Skeletal muscle tissue (tissue), 4 donors: ENCODE results near the gene SLC22A23. TPM values are rescaled to one million over a fixed set of nuclear protein-coding genes. Genes with fewer than 3 reads are reported as not detected.

ENCODE experiments used
- H3K27ac ChIP-seq: one replicate; pipeline ENCODE4 v1.7.0; 2013; ENCODE audit warnings: mild to moderate bottlenecking, low read depth, low read length, inconsistent platforms
- H3K27me3 ChIP-seq, 3 donors: one replicate each; pipeline ENCODE4 v1.7.0; 2013; ENCODE audit warnings: low read length in 3 of 3; ENCODE audit not compliant: control insufficient read depth in 3 of 3, insufficient read depth in 3 of 3
- H3K36me3 ChIP-seq, 3 donors: one replicate each; pipeline ENCODE4 v1.7.0; 2013; ENCODE audit warnings: low read length in 3 of 3; ENCODE audit not compliant: control insufficient read depth in 3 of 3, insufficient read depth in 3 of 3
- H3K4me1 ChIP-seq, 3 donors: one replicate each; pipeline ENCODE4 v1.7.0; 2013; ENCODE audit warnings: low read length in 3 of 3, mild to moderate bottlenecking in 3 of 3; ENCODE audit not compliant: control insufficient read depth in 3 of 3, insufficient read depth in 3 of 3
- H3K4me3 ChIP-seq, 3 donors: one replicate each; pipeline ENCODE4 v1.7.0; 2013; ENCODE audit warnings: low read length in 3 of 3
- H3K9ac ChIP-seq, 3 donors: one replicate each; pipeline ENCODE4 v1.7.0; 2013; ENCODE audit warnings: low read length in 3 of 3, mild to moderate bottlenecking in 3 of 3, moderate library complexity in 2 of 3, low read depth in 1 of 3
- H3K9me3 ChIP-seq, 3 donors: one replicate each; pipeline ENCODE4 v1.7.0; 2013; ENCODE audit warnings: low read length in 3 of 3; ENCODE audit not compliant: control insufficient read depth in 3 of 3
- total RNA-seq: library from RNA; depleted of rRNA; stranded (reverse); fragments of >200 nt; gene quantifications from one replicate; pipeline ENCODE4 v1.2.3, GENCODE V29; 2014
- donor health status: Osteomylitis.

SLC22A23 gene
- total RNA-seq, 1 donor from 2014 or later = 2.6 TPM

DNA sequence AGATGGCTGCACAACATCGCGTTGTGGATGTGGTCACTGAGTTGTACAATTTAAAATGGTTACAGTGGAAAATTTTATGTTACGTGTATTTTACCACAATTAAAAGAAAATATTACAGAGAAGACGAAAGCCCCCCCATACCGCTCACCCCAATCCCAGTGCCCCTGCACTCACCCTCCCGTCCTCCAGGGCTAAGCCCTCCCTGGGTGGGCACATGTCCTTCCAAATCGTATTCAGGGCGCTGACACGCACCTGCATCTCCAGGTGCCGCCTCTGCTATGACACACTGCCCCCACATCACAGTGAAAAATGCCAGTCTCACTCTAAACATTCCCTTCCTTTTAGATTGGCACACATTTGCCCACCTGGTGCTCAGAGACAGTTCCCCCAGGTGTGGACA is 148.7 kb downstream of the SLC22A23 start:
- Histone ChIP-seq H3K27me3 (no peaks in the 10 kb centered on the region), H3K4me1 (peaks cover 16 to 23% (median 19%) of the 10 kb centered on the region in 3 donors), H3K27ac (no peak overlapping the region), H3K9ac (no peak overlapping the region), H3K9me3 (no peaks in the 10 kb centered on the region), H3K4me3 (no peak overlapping the region), H3K36me3 (peaks cover 0 to 6% (median 0%) of the 10 kb centered on the region in 3 donors)

DNA sequence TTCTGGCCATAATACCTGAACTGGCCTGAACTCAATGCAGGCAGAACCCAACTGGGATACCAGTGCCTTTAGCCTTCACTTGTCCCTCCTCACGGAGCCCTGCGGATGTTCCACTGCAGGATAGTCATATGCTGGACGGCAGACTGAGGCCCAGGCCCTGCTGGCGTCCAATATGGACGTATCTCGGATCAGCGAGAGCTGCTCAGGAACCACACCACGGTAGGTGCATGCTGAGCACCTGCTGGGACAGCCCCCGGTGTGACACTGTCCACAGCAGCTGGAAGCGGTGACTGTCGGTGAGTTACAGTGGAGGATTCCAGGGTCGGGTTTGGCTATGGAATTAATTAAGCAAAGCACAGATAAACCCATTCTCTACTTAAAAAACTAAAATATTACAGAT is 149.4 kb downstream of the SLC22A23 start:
- Histone ChIP-seq H3K4me1 (peaks cover 14 to 20% (median 19%) of the 10 kb centered on the region in 3 donors), H3K4me3 (no peak overlapping the region), H3K27ac (no peak overlapping the region), H3K36me3 (peaks cover 0 to 6% (median 0%) of the 10 kb centered on the region in 3 donors), H3K9me3 (no peaks in the 10 kb centered on the region), H3K27me3 (no peaks in the 10 kb centered on the region), H3K9ac (no peak overlapping the region)

DNA sequence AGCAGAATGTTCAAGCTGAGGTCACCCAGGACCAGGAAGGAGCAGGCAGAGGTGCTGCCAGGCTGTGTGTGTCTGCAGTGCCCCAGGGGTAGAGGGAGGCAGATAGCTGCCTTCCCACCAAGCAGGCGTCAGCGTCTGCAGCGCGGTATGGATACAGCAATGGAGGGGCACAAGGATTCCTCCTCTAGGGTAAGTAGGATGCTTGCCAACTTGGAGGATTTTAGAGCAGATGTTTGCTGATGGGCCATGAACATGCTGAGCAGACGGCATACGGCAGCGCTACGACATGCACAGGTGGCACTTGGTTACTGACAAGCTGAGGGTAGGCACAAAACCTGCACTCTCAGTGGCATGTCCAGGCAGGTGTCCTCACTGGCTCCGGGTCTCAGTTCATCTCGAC is 150.0 kb downstream of the SLC22A23 start:
- Histone ChIP-seq H3K9ac (no peak overlapping the region), H3K4me3 (no peak overlapping the region), H3K36me3 (peaks cover 0 to 6% (median 0%) of the 10 kb centered on the region in 3 donors), H3K4me1 (peaks cover 11 to 19% (median 18%) of the 10 kb centered on the region in 3 donors), H3K27me3 (no peaks in the 10 kb centered on the region), H3K9me3 (no peaks in the 10 kb centered on the region), H3K27ac (no peak overlapping the region)

DNA sequence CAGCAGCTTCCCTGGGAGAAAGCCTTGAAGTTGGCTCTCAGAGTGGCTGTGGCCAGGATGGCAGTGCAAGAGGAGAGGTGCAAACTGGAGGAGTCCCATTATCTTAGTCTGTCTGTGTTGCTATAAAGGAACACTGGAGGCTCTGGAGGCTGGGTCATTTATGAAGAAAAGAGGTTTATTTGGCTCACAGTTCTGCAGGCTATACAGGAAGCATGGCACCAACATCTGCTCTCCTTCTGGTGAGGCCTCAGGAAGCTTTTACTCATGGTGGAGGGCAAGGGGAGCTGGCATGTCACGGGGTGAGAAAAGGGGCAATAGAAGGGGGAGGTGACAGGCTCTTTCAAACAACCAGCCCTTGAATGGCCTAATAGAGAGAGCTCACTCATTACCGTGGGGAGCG is 151.0 kb downstream of the SLC22A23 start:
- H3K27ac ChIP-seq = no peak overlapping the region
- no peak overlapping the region for H3K4me3 ChIP-seq
- H3K9ac ChIP-seq = no peak overlapping the region
- peaks cover 0 to 6% (median 0%) of the 10 kb centered on the region in 3 donors for H3K36me3 ChIP-seq
- H3K9me3 ChIP-seq = no peaks in the 10 kb centered on the region
- H3K4me1 ChIP-seq = peaks cover 8 to 16% (median 15%) of the 10 kb centered on the region in 3 donors
- H3K27me3 ChIP-seq = no peaks in the 10 kb centered on the region

DNA sequence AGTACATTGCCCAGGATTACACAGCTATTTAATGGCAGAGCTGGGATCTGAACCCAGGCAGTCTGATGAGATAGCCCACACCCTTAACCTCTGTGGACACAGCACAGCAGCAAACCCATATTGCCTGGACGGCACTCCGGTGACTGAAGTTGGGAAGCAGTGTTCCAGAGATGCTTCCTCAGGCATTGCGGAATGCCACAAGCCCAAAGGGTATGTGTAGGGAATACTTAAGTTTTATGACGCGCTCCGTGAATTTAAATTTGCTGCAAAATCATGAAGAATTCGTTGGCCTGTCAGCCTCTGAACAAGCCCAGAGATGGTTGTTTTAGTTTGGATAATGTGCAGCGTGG is 151.7 kb downstream of the SLC22A23 start:
- Histone ChIP-seq H3K9ac (no peak overlapping the region), H3K9me3 (no peaks in the 10 kb centered on the region), H3K4me3 (no peak overlapping the region)

DNA sequence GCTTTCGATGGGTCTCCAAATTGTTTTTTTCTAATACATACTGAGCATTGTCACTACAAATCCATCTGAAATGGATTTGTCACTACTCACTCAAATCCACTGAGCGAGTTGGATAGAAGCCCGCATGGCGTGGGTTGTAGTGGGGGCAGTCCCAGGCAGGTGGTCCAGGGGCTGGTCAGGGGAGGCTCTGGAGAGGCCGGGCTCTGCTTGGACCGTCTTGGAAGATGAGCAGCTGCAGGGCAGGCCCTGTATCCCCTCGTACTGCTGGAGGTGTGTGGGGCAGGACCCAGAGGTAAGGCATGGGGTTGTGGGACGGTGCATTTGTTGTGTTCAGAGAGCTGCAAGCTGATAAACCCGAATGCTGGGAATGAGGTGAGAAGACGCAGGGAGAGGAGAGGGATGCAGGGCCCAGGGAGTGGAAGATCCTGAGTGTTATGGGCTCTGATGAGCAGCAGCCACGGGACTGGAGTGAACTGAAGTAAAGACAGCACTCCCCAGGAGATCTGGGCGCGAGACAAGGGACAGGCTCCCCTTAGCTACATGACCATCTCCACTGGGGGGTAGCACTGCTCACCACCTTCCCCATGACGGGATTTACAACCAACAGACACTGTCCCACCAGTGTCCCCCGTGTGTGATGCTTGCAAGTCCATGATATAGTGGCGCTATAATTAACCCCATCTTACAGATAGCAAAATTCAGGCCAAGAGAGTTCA is 152.2 kb downstream of the SLC22A23 start:
- Histone ChIP-seq H3K9ac (no peak overlapping the region), H3K4me3 (no peak overlapping the region), H3K27me3 (no peaks in the 10 kb centered on the region), H3K4me1 (peaks cover 0 to 5% (median 4%) of the 10 kb centered on the region in 3 donors), H3K9me3 (no peaks in the 10 kb centered on the region), H3K36me3 (peaks cover 0 to 6% (median 0%) of the 10 kb centered on the region in 3 donors), H3K27ac (no peak overlapping the region)

More for the DNA sequence above, 151.7 kb downstream of the SLC22A23 start:
- Histone ChIP-seq H3K27ac (no peak overlapping the region), H3K27me3 (no peaks in the 10 kb centered on the region), H3K4me1 (peaks cover 3 to 10% (median 9%) of the 10 kb centered on the region in 3 donors), H3K36me3 (peaks cover 0 to 6% (median 0%) of the 10 kb centered on the region in 3 donors)

DNA sequence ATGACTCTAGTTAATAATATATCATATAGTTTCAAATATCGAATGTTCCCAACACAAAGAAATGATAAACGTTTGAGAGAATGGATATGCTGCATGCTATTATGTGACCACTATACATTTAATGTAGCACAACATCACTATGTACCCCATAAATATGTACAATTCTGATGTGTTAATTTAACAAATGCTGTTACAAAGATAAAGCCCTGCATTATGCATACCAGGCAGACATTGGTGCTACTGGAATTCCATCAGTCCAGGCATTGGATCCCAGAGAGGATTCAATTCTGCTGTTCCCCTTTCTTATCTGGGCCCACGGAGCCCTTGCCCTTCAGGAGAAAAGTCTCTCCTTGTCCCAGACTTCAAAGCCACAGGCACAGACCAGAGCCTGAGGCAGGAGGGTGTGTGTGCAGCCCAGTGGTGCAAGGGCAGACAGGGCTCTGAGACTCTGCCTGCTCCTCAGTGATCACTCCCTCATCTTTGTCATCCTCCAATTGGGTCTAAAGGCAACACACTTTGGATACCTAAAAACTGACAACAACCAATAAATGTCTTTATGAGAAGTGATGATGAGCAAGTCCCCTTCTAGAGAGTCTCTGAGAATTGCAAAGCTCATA is 152.9 kb downstream of the SLC22A23 start:
- peaks cover 0 to 6% (median 0%) of the 10 kb centered on the region in 3 donors for H3K36me3 ChIP-seq
- H3K27ac ChIP-seq = no peak overlapping the region
- H3K9me3 ChIP-seq = no peaks in the 10 kb centered on the region
- no peaks in the 10 kb centered on the region for H3K27me3 ChIP-seq
- H3K4me1 ChIP-seq = no peaks in the 10 kb centered on the region
- no peak overlapping the region for H3K9ac ChIP-seq
- H3K4me3 ChIP-seq = no peak overlapping the region

DNA sequence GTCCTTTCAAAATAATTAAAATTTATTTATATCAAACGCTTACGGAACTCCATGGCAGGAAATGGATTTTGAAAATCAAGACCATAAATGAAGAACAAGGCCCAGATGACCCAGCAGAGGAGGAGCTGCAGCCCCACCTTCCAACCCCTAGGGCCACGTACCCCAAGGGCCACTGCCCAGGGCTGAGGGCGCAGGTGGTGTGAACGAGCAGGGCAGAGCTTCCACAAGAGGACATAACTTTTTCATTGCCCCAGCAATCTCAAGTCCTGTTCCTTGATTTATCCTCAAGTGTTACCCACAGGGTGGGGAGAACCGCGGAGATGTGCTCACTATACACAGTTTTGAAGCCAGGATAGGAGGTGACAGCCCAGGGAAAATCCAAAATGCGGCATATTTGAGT is 155.3 kb downstream of the SLC22A23 start:
- Histone ChIP-seq H3K4me1 (peaks cover 0 to 5% (median 2%) of the 10 kb centered on the region in 3 donors), H3K9ac (no peak overlapping the region), H3K27me3 (peaks cover 0 to 2% (median 0%) of the 10 kb centered on the region in 3 donors), H3K27ac (no peak overlapping the region), H3K9me3 (no peaks in the 10 kb centered on the region), H3K4me3 (no peak overlapping the region), H3K36me3 (peaks cover 0 to 6% (median 4%) of the 10 kb centered on the region in 3 donors)

DNA sequence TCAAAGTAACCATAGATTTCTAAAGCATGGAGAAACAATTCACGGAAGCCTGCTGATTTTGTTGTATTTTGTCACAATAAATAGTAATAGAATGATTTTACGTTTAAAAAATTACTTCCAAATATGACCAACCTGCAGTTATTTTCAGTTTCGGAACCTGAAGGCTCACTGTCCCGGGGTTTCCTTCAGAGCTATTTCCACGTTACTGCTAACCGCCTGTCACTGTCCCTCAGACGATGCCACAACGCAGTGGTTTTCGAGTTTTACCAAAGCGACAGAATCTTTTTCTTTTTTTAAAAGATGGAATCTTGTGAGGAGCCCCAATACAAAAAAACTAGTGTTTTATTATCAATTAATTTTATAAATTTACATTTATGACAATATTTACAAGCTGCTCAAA is 157.6 kb downstream of the SLC22A23 start:
- Histone ChIP-seq H3K4me3 (no peak overlapping the region), H3K27ac (no peak overlapping the region), H3K36me3 (peaks cover 0 to 6% (median 0%) of the 10 kb centered on the region in 3 donors), H3K27me3 (peaks cover 0 to 3% (median 0%) of the 10 kb centered on the region in 3 donors), H3K9ac (no peak overlapping the region), H3K9me3 (no peaks in the 10 kb centered on the region), H3K4me1 (peaks cover 3 to 21% (median 18%) of the 10 kb centered on the region in 3 donors)

DNA sequence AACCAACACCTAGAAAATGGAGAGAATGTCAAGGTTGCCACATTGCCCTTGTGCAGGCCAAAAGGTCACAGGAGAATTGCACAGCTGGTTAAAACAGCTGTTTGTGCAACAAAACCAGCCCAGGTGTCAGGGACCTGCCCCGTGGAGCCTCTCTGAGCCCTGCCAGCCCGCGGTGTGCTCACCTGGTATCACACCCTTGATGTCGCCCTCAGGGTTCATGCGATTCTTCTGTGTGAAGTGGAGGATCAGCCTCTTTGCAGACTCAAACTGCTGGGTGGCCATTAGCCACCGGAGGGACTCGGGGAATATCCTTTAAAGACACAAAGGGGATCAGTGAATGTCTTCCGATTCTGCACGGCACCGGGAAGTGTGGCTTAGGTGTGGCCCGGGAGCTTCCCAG is 158.9 kb downstream of the SLC22A23 start:
- H3K27ac ChIP-seq = no peak overlapping the region
- peaks cover 3 to 21% (median 18%) of the 10 kb centered on the region in 3 donors for H3K4me1 ChIP-seq
- no peak overlapping the region for H3K9ac ChIP-seq
- peaks cover 0 to 6% (median 3%) of the 10 kb centered on the region in 3 donors for H3K36me3 ChIP-seq
- H3K9me3 ChIP-seq = no peaks in the 10 kb centered on the region
- H3K4me3 ChIP-seq = no peak overlapping the region
- peaks cover 0 to 3% (median 0%) of the 10 kb centered on the region in 3 donors for H3K27me3 ChIP-seq
